HG02610 (cell line): ENCODE results near the gene LTC4S.

Experiments
- ATAC-seq: cut with Tn5 transposase; IDR thresholded peaks from one replicate; pipeline ENCODE4 v1.9.1; 2021; ENCODE audit warnings: mild to moderate bottlenecking, moderate library complexity; ENCODE audit not compliant: unreplicated experiment

The LTC4S gene

GRCh38 chr5:179840766-179841165 is 47.0 kb downstream of the LTC4S start:
- no peak for ATAC-seq

- no peak for ATAC-seq
Measured at GRCh38 chr5:179841621-179842020, 47.8 kb downstream of the LTC4S start.
